GM23248 (cell line): Measurements from ENCODE around the gene TMEM203. TPM values are rescaled to one million over a fixed set of nuclear protein-coding genes. Genes with fewer than 3 reads are reported as not detected.

Source experiments
- DNase-seq: peaks from one replicate; pipeline ENCODE4 v3.0.0-alpha.2; 2015
- H2AFZ ChIP-seq: fragments of 200-600 bp; sonication (generic); 2 replicates; pipeline ENCODE4 v1.6.1; 2016; ENCODE audit warnings: antibody characterized with exemption
- H3F3A ChIP-seq: fragments of 200-600 bp; sonication (generic); 2 replicates; pipeline ENCODE4 v1.6.1; 2016; ENCODE audit warnings: mild to moderate bottlenecking, antibody characterized with exemption, mixed run types; ENCODE audit not compliant: insufficient read depth
- H3K27ac ChIP-seq: fragments of 200-600 bp; sonication (generic); 2 replicates; pipeline ENCODE4 v1.5.1; 2016; ENCODE audit warnings: mild to moderate bottlenecking
- H3K27me3 ChIP-seq: fragments of 200-600 bp; sonication (generic); replicated peaks from 2 replicates; pipeline ENCODE4 v1.6.1; 2016; ENCODE audit warnings: mild to moderate bottlenecking; ENCODE audit not compliant: insufficient read depth
- H3K36me3 ChIP-seq: fragments of 200-600 bp; sonication (generic); 2 replicates; pipeline ENCODE4 v1.6.1; 2016; ENCODE audit warnings: low read depth, mild to moderate bottlenecking
- H3K4me1 ChIP-seq: fragments of 200-600 bp; sonication (generic); 2 replicates; pipeline ENCODE4 v1.6.1; 2016; ENCODE audit warnings: mild to moderate bottlenecking; ENCODE audit not compliant: insufficient read depth
- H3K4me2 ChIP-seq: fragments of 200-600 bp; sonication (generic); one replicate; pipeline ENCODE4 v1.6.1; 2016; ENCODE audit warnings: mild to moderate bottlenecking; ENCODE audit not compliant: unreplicated experiment
- H3K4me3 ChIP-seq: fragments of 200-600 bp; sonication (generic); 2 replicates; pipeline ENCODE4 v1.5.1; 2016; ENCODE audit warnings: mild to moderate bottlenecking
- H3K79me2 ChIP-seq: fragments of 200-600 bp; sonication (generic); 2 replicates; pipeline ENCODE4 v1.6.1; 2016; ENCODE audit warnings: mild to moderate bottlenecking; ENCODE audit not compliant: insufficient read depth
- H3K9ac ChIP-seq: fragments of 200-600 bp; sonication (generic); 2 replicates; pipeline ENCODE4 v1.6.1; 2016; ENCODE audit warnings: mild to moderate bottlenecking
- H3K9me2 ChIP-seq: fragments of 200-600 bp; sonication (generic); 2 replicates; pipeline ENCODE4 v1.6.1; 2016; ENCODE audit warnings: mixed run types, mild to moderate bottlenecking, moderate library complexity; ENCODE audit not compliant: insufficient read depth
- H3K9me3 ChIP-seq: fragments of 200-600 bp; sonication (generic); one replicate; pipeline ENCODE4 v1.6.1; 2017; ENCODE audit warnings: low read depth
- H4K20me1 ChIP-seq: fragments of 200-600 bp; sonication (generic); 2 replicates; pipeline ENCODE4 v1.6.0; 2016; ENCODE audit not compliant: insufficient read depth
- EZH2 ChIP-seq: fragments of 200-600 bp; sonication (generic); IDR thresholded peaks from 2 replicates; pipeline ENCODE4 v1.6.1; 2018; ENCODE audit warnings: antibody characterized with exemption, mild to moderate bottlenecking; ENCODE audit not compliant: insufficient read depth, poor library complexity, severe bottlenecking
- EZH2phosphoT487 ChIP-seq: fragments of 200-600 bp; sonication (generic); IDR thresholded peaks from 2 replicates; pipeline ENCODE4 v1.6.1; 2018; ENCODE audit warnings: antibody characterized with exemption, moderate library complexity, mild to moderate bottlenecking, low read depth; ENCODE audit not compliant: insufficient read depth
- WGBS, 2 experiments: methylation state at CpG; one replicate each; pipeline ENCODE4 v1.1.6; 2015 to 2017; ENCODE audit warnings: low lambda C conversion rate in 2 of 2, low coverage in 1 of 2; ENCODE audit errors: missing lambda C conversion rate in 2 of 2; 5-methylcytosine and 5-hydroxymethylcytosine counted together
- in situ Hi-C: fragments of 300-500 bp; cut with MboI; formaldehyde crosslinking; loops from 2 replicates; pipeline ENCODE4 v1.15.0; 2020
- polyA plus RNA-seq: library from polyadenylated mRNA; unstranded; fragments of >200 nt; fragmentation: Nextera tagmentation; extraction: Ambion mirVana; gene quantifications from 2 replicates; pipeline ENCODE4 v1.2.1, GENCODE V29; 2016
- total RNA-seq: library from RNA; depleted of rRNA; stranded (reverse); fragments of >200 nt; shearing (Covaris generic); gene quantifications from 2 replicates; pipeline ENCODE4 v1.2.3, GENCODE V29; 2014

The TMEM203 gene
- total and polyA plus RNA-seq, 2 experiments from 2014 or later, result 46.9 to 52.9 TPM

GRCh38 chr9:137224830-137225694 lies 19.6 kb upstream of the TMEM203 start, which contains the start of gene CYSRT1:
TSS of gene CYSRT1 (plus strand) at chr9:137225174. CDS start at chr9:137225622, 448 bp downstream.
- peak; percentile 28 for DNase-seq
- WGBS, 2 experiments, result 49 to 52% methylated on average over 18 to 21 of the region's 23 CpGs
- Histone ChIP-seq H3K27me3 (no peaks in the 10 kb centered on the region), H3K9me3 (no peaks in the 10 kb centered on the region), H3K9ac (peak within 1 kb of the TSS; percentile 84), H3K4me1 (peaks cover 3% of the 10 kb centered on the region; the same call in 1 of the 2 replicates), H3K36me3 (no peaks in the 10 kb centered on the region), H3K27ac (peak within 1 kb of the TSS; percentile 55; the same call in 1 of the 2 replicates), H3K79me2 (no peaks in the 10 kb centered on the region), H4K20me1 (no peaks in the 10 kb centered on the region), H3K4me3 (peak within 1 kb of the TSS; percentile 79), H2AFZ (peak within 1 kb of the TSS; percentile 84), H3F3A (no peaks in the 10 kb centered on the region), H3K9me2 (no peaks in the 10 kb centered on the region), H3K4me2 (peak within 1 kb of the TSS; percentile 77)
- in situ Hi-C loops, result no loop called here
- no peak for TF ChIP-seq EZH2phosphoT487
- TF ChIP-seq EZH2, result no peak

GRCh38 chr9:137223078-137223970 lies 17.9 kb upstream of the TMEM203 start:
- Histone ChIP-seq H3K27me3 (no peaks in the 10 kb centered on the region), H2AFZ (peak overlapping the region; percentile 84), H3K9me3 (no peaks in the 10 kb centered on the region), H3K79me2 (no peaks in the 10 kb centered on the region), H3K9ac (peak overlapping the region; percentile 84), H3F3A (no peaks in the 10 kb centered on the region), H3K4me2 (peak overlapping the region; percentile 77), H3K36me3 (no peaks in the 10 kb centered on the region), H3K9me2 (no peaks in the 10 kb centered on the region), H3K4me1 (peaks cover 9% of the 10 kb centered on the region), H3K4me3 (peak overlapping the region; percentile 79), H3K27ac (peak overlapping the region; percentile 55), H4K20me1 (no peaks in the 10 kb centered on the region)
- 1% methylated on average over 47 to 63 of the region's 63 CpGs for WGBS, 2 experiments
- in situ Hi-C loops, result no loop called here
- TF ChIP-seq EZH2phosphoT487 (no peak), EZH2 (no peak)
- peak; percentile 99 for DNase-seq

GRCh38 chr9:137222190-137223077 lies 17.0 kb upstream of the TMEM203 start, which contains the start of gene RNF208:
TSS of gene RNF208 (minus strand) at chr9:137222240. CDS start at chr9:137221212, 1,028 bp downstream.
- in situ Hi-C loops, result no loop called here
- Histone ChIP-seq H3K4me1 (peaks cover 9% of the 10 kb centered on the region), H3K27me3 (no peaks in the 10 kb centered on the region), H3K9me2 (no peaks in the 10 kb centered on the region), H3K4me3 (peak within 1 kb of the TSS; percentile 63), H3K36me3 (no peaks in the 10 kb centered on the region), H3K9ac (peak within 1 kb of the TSS; percentile 36; the same call in 1 of the 2 replicates), H3K79me2 (no peaks in the 10 kb centered on the region), H2AFZ (peak within 1 kb of the TSS; percentile 39), H4K20me1 (no peaks in the 10 kb centered on the region), H3F3A (no peaks in the 10 kb centered on the region), H3K27ac (no peak within 1 kb of the TSS), H3K9me3 (no peaks in the 10 kb centered on the region), H3K4me2 (peak within 1 kb of the TSS; percentile 69)
- WGBS, 2 experiments, result 3 to 7% methylated on average over 33 to 67 of the region's 88 CpGs
- TF ChIP-seq EZH2 (no peak), EZH2phosphoT487 (no peak)
- peak; percentile 47 for DNase-seq
